ENCODE results near the gene ZNF366.

Gene ZNF366

GRCh38 chr5:72510610-72511181 lies 3.5 kb upstream of the ZNF366 start:
- DNase-seq = peak; percentile 42
- H3K27me3 Mint-ChIP-seq = peaks cover 0 to 8% of the 10 kb centered on the region in 2 donors

GRCh38 chr5:72509401-72509800 lies 2.2 kb upstream of the ZNF366 start:
- DNase-seq (no peak), ATAC-seq (replicated peaks) (no peak)
- Mint-ChIP-seq H3K36me3 (peaks cover 0 to 8% of the 10 kb centered on the region in 2 donors), H3K4me1 (peaks cover 51 to 64% of the 10 kb centered on the region in 2 donors), H3K27ac (peak overlapping the region; percentile 59), H3K27me3 (peaks cover 0 to 8% of the 10 kb centered on the region in 2 donors), H3K4me3 (no peak overlapping the region), H3K9me3 (peaks cover 5 to 8% of the 10 kb centered on the region in 2 donors)

More at GRCh38 chr5:72510610-72511181, 3.5 kb upstream of the ZNF366 start:
- Mint-ChIP-seq H3K27ac (peak overlapping the region; percentile 31), H3K4me3 (peak overlapping the region in 1 of 2 donors; percentile 28), H3K36me3 (peaks cover 0 to 8% of the 10 kb centered on the region in 2 donors), H3K4me1 (peaks cover 51 to 64% of the 10 kb centered on the region in 2 donors), H3K9me3 (peaks cover 5 to 8% of the 10 kb centered on the region in 2 donors)
- ATAC-seq (replicated peaks) = peak; percentile 54 to 58

- DNase-seq (peak; percentile 49), ATAC-seq (replicated peaks) (peak; percentile 92 to 93)
- Mint-ChIP-seq H3K9me3 (peaks cover 5 to 8% of the 10 kb centered on the region in 2 donors), H3K27ac (peak overlapping the region; percentile 67), H3K27me3 (peaks cover 5 to 8% of the 10 kb centered on the region in 2 donors), H3K4me1 (peaks cover 57 to 72% of the 10 kb centered on the region in 2 donors), H3K4me3 (peak overlapping the region in 1 of 2 donors; percentile 37), H3K36me3 (peaks cover 0 to 8% of the 10 kb centered on the region in 2 donors)
Observed at GRCh38 chr5:72508241-72509170, 1.3 kb upstream of the ZNF366 start.

- ATAC-seq (replicated peaks) (no peak), DNase-seq (no peak)
- H3K27me3 Mint-ChIP-seq = peaks cover 6 to 8% of the 10 kb centered on the region in 2 donors
- peaks cover 5 to 8% of the 10 kb centered on the region in 2 donors for H3K9me3 Mint-ChIP-seq
- peak overlapping the region; percentile 31 for H3K27ac Mint-ChIP-seq
- peak overlapping the region in 1 of 2 donors; percentile 37 for H3K4me3 Mint-ChIP-seq
- H3K36me3 Mint-ChIP-seq = peaks cover 0 to 8% of the 10 kb centered on the region in 2 donors
- H3K4me1 Mint-ChIP-seq = peaks cover 56 to 74% of the 10 kb centered on the region in 2 donors
Observed at GRCh38 chr5:72507907-72508238, 663 bp upstream of the ZNF366 start.

- Mint-ChIP-seq H3K9me3 (peaks cover 0 to 2% of the 10 kb centered on the region in 2 donors), H3K4me3 (no peak overlapping the region), H3K27ac (no peak overlapping the region), H3K4me1 (peaks cover 43 to 59% of the 10 kb centered on the region in 2 donors), H3K36me3 (no peaks in the 10 kb centered on the region), H3K27me3 (peaks cover 4 to 6% of the 10 kb centered on the region in 2 donors)
- DNase-seq (no peak), ATAC-seq (replicated peaks) (no peak)
Observed at GRCh38 chr5:72506158-72506549, 1.1 kb downstream of the ZNF366 start.

- ATAC-seq (replicated peaks) (no peak), DNase-seq (no peak)
- peaks cover 0 to 2% of the 10 kb centered on the region in 2 donors for H3K9me3 Mint-ChIP-seq
- H3K4me3 Mint-ChIP-seq = no peak overlapping the region
- H3K27me3 Mint-ChIP-seq = peaks cover 4 to 6% of the 10 kb centered on the region in 2 donors
- no peak overlapping the region for H3K27ac Mint-ChIP-seq
- H3K4me1 Mint-ChIP-seq = peaks cover 40 to 54% of the 10 kb centered on the region in 2 donors
- no peaks in the 10 kb centered on the region for H3K36me3 Mint-ChIP-seq
Observed at GRCh38 chr5:72505539-72506157, 1.6 kb downstream of the ZNF366 start.

- H3K4me3 Mint-ChIP-seq = no peak overlapping the region
- DNase-seq = no peak
- H3K27me3 Mint-ChIP-seq = peaks cover 6 to 10% of the 10 kb centered on the region in 2 donors
- no peak for ATAC-seq (replicated peaks)
- H3K27ac Mint-ChIP-seq = no peak overlapping the region
- H3K4me1 Mint-ChIP-seq = peaks cover 36 to 48% of the 10 kb centered on the region in 2 donors
- peaks cover 0 to 2% of the 10 kb centered on the region in 2 donors for H3K9me3 Mint-ChIP-seq
- no peaks in the 10 kb centered on the region for H3K36me3 Mint-ChIP-seq
Observed at GRCh38 chr5:72505016-72505415, 2.2 kb downstream of the ZNF366 start.

GRCh38 chr5:72503888-72504491 lies 3.2 kb downstream of the ZNF366 start:
- H3K36me3 Mint-ChIP-seq = no peaks in the 10 kb centered on the region
- ATAC-seq (replicated peaks) = no peak
- no peak overlapping the region for H3K4me3 Mint-ChIP-seq
- H3K4me1 Mint-ChIP-seq = peaks cover 31 to 38% of the 10 kb centered on the region in 2 donors
- H3K27me3 Mint-ChIP-seq = peaks cover 6 to 11% of the 10 kb centered on the region in 2 donors
- no peaks in the 10 kb centered on the region for H3K9me3 Mint-ChIP-seq
- H3K27ac Mint-ChIP-seq = no peak overlapping the region
- DNase-seq = no peak

- no peak overlapping the region for H3K27ac Mint-ChIP-seq
- no peak for ATAC-seq (replicated peaks)
- H3K9me3 Mint-ChIP-seq = no peaks in the 10 kb centered on the region
Observed at GRCh38 chr5:72501488-72501887, 5.7 kb downstream of the ZNF366 start.

GRCh38 chr5:72499730-72500129 lies 7.5 kb downstream of the ZNF366 start:
- H3K4me3 Mint-ChIP-seq = no peak overlapping the region
- H3K27me3 Mint-ChIP-seq = peaks cover 6 to 16% of the 10 kb centered on the region in 2 donors
- DNase-seq (no peak), ATAC-seq (replicated peaks) (no peak)
- no peak overlapping the region for H3K27ac Mint-ChIP-seq
- H3K4me1 Mint-ChIP-seq = peaks cover 7 to 9% of the 10 kb centered on the region in 2 donors
- no peaks in the 10 kb centered on the region for H3K9me3 Mint-ChIP-seq
- H3K36me3 Mint-ChIP-seq = no peaks in the 10 kb centered on the region

More at GRCh38 chr5:72501488-72501887, 5.7 kb downstream of the ZNF366 start:
- Mint-ChIP-seq H3K4me1 (peaks cover 8 to 13% of the 10 kb centered on the region in 2 donors), H3K4me3 (no peak overlapping the region), H3K27me3 (peaks cover 6 to 16% of the 10 kb centered on the region in 2 donors), H3K36me3 (no peaks in the 10 kb centered on the region)
- no peak for DNase-seq

- ATAC-seq (replicated peaks) = no peak
- H3K27me3 Mint-ChIP-seq = peaks cover 6 to 16% of the 10 kb centered on the region in 2 donors
- H3K9me3 Mint-ChIP-seq = no peaks in the 10 kb centered on the region
- H3K27ac Mint-ChIP-seq = no peak overlapping the region
- no peaks in the 10 kb centered on the region for H3K36me3 Mint-ChIP-seq
- H3K4me1 Mint-ChIP-seq = peaks cover 6 to 7% of the 10 kb centered on the region in 2 donors
- no peak for DNase-seq
- H3K4me3 Mint-ChIP-seq = no peak overlapping the region
Observed at GRCh38 chr5:72499090-72499489, 8.1 kb downstream of the ZNF366 start.

- no peak for ATAC-seq (replicated peaks)
Observed at GRCh38 chr5:72498284-72498683, 8.9 kb downstream of the ZNF366 start.

GRCh38 chr5:72497823-72498222 lies 9.4 kb downstream of the ZNF366 start:
- Mint-ChIP-seq H3K27me3 (peaks cover 0 to 16% of the 10 kb centered on the region in 2 donors), H3K4me3 (no peak overlapping the region), H3K27ac (no peak overlapping the region), H3K36me3 (no peaks in the 10 kb centered on the region), H3K4me1 (no peaks in the 10 kb centered on the region), H3K9me3 (no peaks in the 10 kb centered on the region)
- ATAC-seq (replicated peaks) = no peak
- no peak for DNase-seq

More at GRCh38 chr5:72498284-72498683, 8.9 kb downstream of the ZNF366 start:
- Mint-ChIP-seq H3K27ac (no peak overlapping the region), H3K27me3 (peaks cover 0 to 16% of the 10 kb centered on the region in 2 donors), H3K36me3 (no peaks in the 10 kb centered on the region), H3K4me3 (no peak overlapping the region), H3K4me1 (no peaks in the 10 kb centered on the region), H3K9me3 (no peaks in the 10 kb centered on the region)
- no peak for DNase-seq

GRCh38 chr5:72495410-72495809 lies 11.8 kb downstream of the ZNF366 start:
- H3K27me3 Mint-ChIP-seq = peaks cover 0 to 10% of the 10 kb centered on the region in 2 donors
- H3K9me3 Mint-ChIP-seq = no peaks in the 10 kb centered on the region
- H3K4me3 Mint-ChIP-seq = no peak overlapping the region
- no peak for ATAC-seq (replicated peaks)
- no peaks in the 10 kb centered on the region for H3K4me1 Mint-ChIP-seq
- no peak for DNase-seq
- H3K27ac Mint-ChIP-seq = no peak overlapping the region
- no peaks in the 10 kb centered on the region for H3K36me3 Mint-ChIP-seq

Data from stimulated activated naive B cell treated with anti-CD40 and anti-IgM and Interleukin-4, amounts not matched to agents 10 μg/mL and 1 μg/mL and 100 μg/mL, for 72 hours (primary cell).